GM12878 (cell line): Measurements from ENCODE around the gene FAT1. TPM values are rescaled to one million over a fixed set of nuclear protein-coding genes. Genes with fewer than 3 reads are reported as not detected.

Experiments used
- ATAC-seq: fragments of 200-7000 bp; cut with Tn5 transposase; 3 replicates; pipeline ENCODE4 v1.9.1; 2020; ENCODE audit warnings: mild to moderate bottlenecking, moderate library complexity
- BruUV-seq: library from RNA; stranded (reverse); fragments of 400-500 nt; replicated peaks from 2 replicates; lab custom pipeline; 2021; lab: Mats Ljungman, UMichigan
- CTCF ChIA-PET: fragments of 300-600 bp; sonication (Branson Sonifier 250); formaldehyde crosslinking; extraction: SDS; loops from one replicate; lab custom pipeline; 2021; ENCODE audit warnings: inconsistent platforms; lab: Yijun Ruan, JAX
- POLR2A ChIA-PET: fragments of 350-600 bp; formaldehyde crosslinking; extraction: SDS; loops from one replicate; lab custom pipeline; 2021; ENCODE audit warnings: inconsistent platforms; lab: Charles Lee
- RAD21 ChIA-PET: fragments of 300-600 bp; sonication (Branson Sonifier 250); formaldehyde crosslinking; loops from one replicate; lab custom pipeline; 2023; ENCODE audit warnings: antibody characterized with exemption; ENCODE audit not compliant: unreplicated experiment; lab: Charles Lee
- SMC1A ChIA-PET: fragments of 300-600 bp; sonication (Branson Sonifier 250); formaldehyde crosslinking; loops from one replicate; lab custom pipeline; 2023; ENCODE audit not compliant: unreplicated experiment, uncharacterized antibody; lab: Charles Lee
- DNase-seq: peaks from one replicate; pipeline ENCODE4 v3.0.0-alpha.2; 2011; ENCODE audit warnings: low read depth, low spot score
- FAIRE-seq: peaks from 3 replicates; lab custom pipeline; 2011; peaks lifted over from hg19 to GRCh38; lab: Jason Lieb, UNC
- H2AFZ ChIP-seq: 2 replicates; pipeline ENCODE4 v1.6.0; 2011; ENCODE audit warnings: low read depth, low read length, control low read depth; ENCODE audit not compliant: control insufficient read depth
- H3K27ac ChIP-seq: 2 replicates; pipeline ENCODE4 v1.5.1; 2011; ENCODE audit warnings: control low read depth; ENCODE audit not compliant: control insufficient read depth, insufficient read depth
- H3K27me3 ChIP-seq, 2 experiments: replicated peaks in 1 of 2; 2 replicates each; pipeline versions ENCODE4 v1.6.0 to v1.6.1; 2011; ENCODE audit warnings: low read length in 1 of 2; ENCODE audit not compliant: control insufficient read depth in 2 of 2, insufficient read depth in 2 of 2
- H3K36me3 ChIP-seq, 2 experiments: 2 replicates each; pipeline ENCODE4 v1.5.1; 2011; ENCODE audit warnings: low read length in 1 of 2; ENCODE audit not compliant: control insufficient read depth in 2 of 2, insufficient read depth in 2 of 2
- H3K4me1 ChIP-seq: 2 replicates; pipeline ENCODE4 v1.6.1; 2011; ENCODE audit warnings: mild to moderate bottlenecking, low read length, moderate library complexity, mixed read lengths; ENCODE audit not compliant: control insufficient read depth, insufficient read depth
- H3K4me2 ChIP-seq: 2 replicates; pipeline ENCODE4 v1.6.0; 2011; ENCODE audit warnings: control low read depth; ENCODE audit not compliant: control insufficient read depth, insufficient read depth
- H3K4me3 ChIP-seq: fragments of 200-600 bp; sonication (generic); 2 replicates; pipeline ENCODE4 v1.5.1; 2016
- H3K79me2 ChIP-seq: 2 replicates; pipeline ENCODE4 v1.6.0; 2011; ENCODE audit warnings: low read length; ENCODE audit not compliant: control insufficient read depth, insufficient read depth
- H3K9ac ChIP-seq: 2 replicates; pipeline ENCODE4 v1.8.0; 2011; ENCODE audit warnings: low read length, control low read depth, mixed read lengths; ENCODE audit not compliant: control insufficient read depth, insufficient read depth
- H3K9me3 ChIP-seq: replicated peaks from 3 replicates; pipeline ENCODE4 v1.5.1; 2011; ENCODE audit warnings: mild to moderate bottlenecking, low read length; ENCODE audit not compliant: control insufficient read depth, insufficient read depth
- H4K20me1 ChIP-seq: 2 replicates; pipeline ENCODE4 v1.6.0; 2011; ENCODE audit not compliant: control insufficient read depth, insufficient read depth
- HCFC1 ChIP-seq: fragments of 150-350 bp; IDR thresholded peaks from 2 replicates; pipeline ENCODE4 v1.6.1; 2014; ENCODE audit warnings: low read length
- JUNB ChIP-seq: IDR thresholded peaks from 2 replicates; pipeline ENCODE4 v1.6.1; 2016; ENCODE audit warnings: antibody characterized with exemption, mild to moderate bottlenecking
- PAX8 ChIP-seq: fragments of 450-650 bp; IDR thresholded peaks from 2 replicates; pipeline ENCODE4 v1.6.1; 2017; ENCODE audit warnings: mild to moderate bottlenecking, moderate library complexity
- RAD21 ChIP-seq: IDR thresholded peaks from 2 replicates; pipeline ENCODE4 v1.6.1; 2011; ENCODE audit warnings: mild to moderate bottlenecking, low read depth, low read length, moderate library complexity; ENCODE audit not compliant: insufficient read depth
- RUNX3 ChIP-seq: IDR thresholded peaks from 2 replicates; pipeline ENCODE4 v1.6.1; 2012; ENCODE audit warnings: low read length, inconsistent platforms
- SIX5 ChIP-seq: IDR thresholded peaks from 2 replicates; pipeline ENCODE4 v1.6.1; 2011; ENCODE audit warnings: mild to moderate bottlenecking, low read depth, low read length, moderate library complexity; ENCODE audit not compliant: severe bottlenecking
- SRF ChIP-seq, 2 experiments: IDR thresholded peaks; 2 replicates each; pipeline ENCODE4 v1.6.1; 2011; ENCODE audit warnings: low read depth in 2 of 2, low read length in 2 of 2, mild to moderate bottlenecking in 1 of 2, moderate library complexity in 1 of 2
- WGBS: methylation state at CpG from one replicate; pipeline ENCODE4 v1.1.6; 2016; ENCODE audit warnings: low lambda C conversion rate; ENCODE audit not compliant: insufficient replicate concordance, insufficient coverage; ENCODE audit errors: missing lambda C conversion rate; 5-methylcytosine and 5-hydroxymethylcytosine counted together
- in situ Hi-C: fragments of 300-500 bp; cut with MboI; formaldehyde crosslinking; loops from 9 replicates; pipeline ENCODE4 v1.14.3; 2018; ENCODE audit warnings: mixed read lengths
- intact Hi-C: fragments of 100-400 bp; cut with micrococcal nuclease; formaldehyde crosslinking; loops from one replicate; pipeline ENCODE4 v1.14.2; 2022; ENCODE audit not compliant: unreplicated experiment
- polyA plus RNA-seq, 11 experiments: library from polyadenylated mRNA; depleted of rRNA in 4 of 11; unstranded in 6 of 11; stranded (reverse) in 5 of 11; fragments of >200 nt; fragmentation: Nextera tagmentation in 4 of 11; fragmentation: Illumina TruSeq in 1 of 11; extraction: Ambion mirVana in 4 of 11; extraction: Trizol in 1 of 11; gene quantifications; 1 replicate in 1 of 11; 2 replicates in 10 of 11; pipeline versions ENCODE4 v1.2.1 to v1.2.3, GENCODE V29; 2011 to 2016; ENCODE audit warnings: inconsistent platforms in 2 of 11, missing spikeins in 2 of 11, low read depth in 1 of 11
- total RNA-seq, 4 experiments: library from RNA; depleted of rRNA in 3 of 4; stranded (reverse); fragments of >200 nt in 3 of 4; fragmentation: Illumina TruSeq in 1 of 4; extraction: Trizol in 1 of 4; gene quantifications; 2 replicates each; pipeline versions ENCODE4 v1.2.1 to v1.2.3, GENCODE V29; 2013 to 2021
- TF ChIP-seq, protein P1 (sequence below): IDR thresholded peaks from 2 replicates; pipeline ENCODE4 v1.6.1; 2012; ENCODE audit warnings: low read depth, low read length, improper control_type of control experiment
- TF ChIP-seq, protein P2 (sequence below), 3 experiments: IDR thresholded peaks in 2 of 3; conservative IDR thresholded peaks in 1 of 3; 2 replicates each; pipeline ENCODE4 v1.5.1; 2011; ENCODE audit warnings: low read depth in 3 of 3, low read length in 3 of 3, mild to moderate bottlenecking in 3 of 3, control low read depth in 2 of 3, moderate library complexity in 2 of 3, inconsistent platforms in 1 of 3, mixed read lengths in 1 of 3; ENCODE audit not compliant: control insufficient read depth in 2 of 3, insufficient read depth in 1 of 3; ENCODE audit errors: extremely low read depth in 1 of 3
- TF ChIP-seq, protein P3 (sequence below): IDR thresholded peaks from 2 replicates; pipeline ENCODE4 v1.6.1; 2011; ENCODE audit warnings: low read depth, low read length, improper control_type of control experiment, borderline replicate concordance

FAT1 gene
- total and polyA plus RNA-seq, 10 of the 15 experiments (the other 5 are each of a cell fraction or from before 2014, with no cell fraction given), result 0.04 to 11.8 (median 0.11) TPM; not detected in 1

DNA sequence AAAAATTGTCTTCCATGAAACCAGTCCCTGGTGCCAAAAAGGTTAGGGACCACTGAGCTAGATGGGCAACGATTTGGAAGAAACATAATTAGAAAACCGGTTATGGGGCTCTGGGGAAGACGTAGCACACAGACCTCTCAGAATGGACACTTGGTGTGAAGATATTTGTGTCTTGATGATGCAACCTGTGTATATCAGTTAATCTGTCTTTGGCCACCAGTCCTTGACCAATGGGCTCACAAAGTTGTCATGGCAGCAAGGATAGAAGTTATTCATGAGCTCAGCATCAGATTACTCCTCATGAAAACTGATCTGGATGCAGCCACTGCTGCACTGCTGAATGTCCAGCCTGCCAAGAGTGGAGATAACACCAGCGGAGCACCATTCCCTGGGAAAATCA lies 181.9 kb downstream of the FAT1 start:
- 21% methylated on average over 4 of the region's 4 CpGs for WGBS
- Histone ChIP-seq H3K4me3 (no peak overlapping the region), H3K27ac (no peak overlapping the region), H3K4me2 (no peak overlapping the region), H3K79me2 (no peaks in the 10 kb centered on the region), H3K9me3 (no peaks in the 10 kb centered on the region; the same call in 2 of the 3 replicates), H3K9ac (no peak overlapping the region), H3K4me1 (no peaks in the 10 kb centered on the region)
- RAD21 ChIA-PET, result no interaction called here
- intact Hi-C loops (no loop called here), in situ Hi-C loops (no loop called here)
- POLR2A ChIA-PET, result no interaction called here
- BruUV-seq, result no TSS peak
- CTCF ChIA-PET, result no interaction called here
- SMC1A ChIA-PET, result no interaction called here
- DNase-seq, result no peak
- TF ChIP-seq JUNB, result no peak
- TF ChIP-seq RAD21, result no peak
- TF ChIP-seq, protein P1, sequence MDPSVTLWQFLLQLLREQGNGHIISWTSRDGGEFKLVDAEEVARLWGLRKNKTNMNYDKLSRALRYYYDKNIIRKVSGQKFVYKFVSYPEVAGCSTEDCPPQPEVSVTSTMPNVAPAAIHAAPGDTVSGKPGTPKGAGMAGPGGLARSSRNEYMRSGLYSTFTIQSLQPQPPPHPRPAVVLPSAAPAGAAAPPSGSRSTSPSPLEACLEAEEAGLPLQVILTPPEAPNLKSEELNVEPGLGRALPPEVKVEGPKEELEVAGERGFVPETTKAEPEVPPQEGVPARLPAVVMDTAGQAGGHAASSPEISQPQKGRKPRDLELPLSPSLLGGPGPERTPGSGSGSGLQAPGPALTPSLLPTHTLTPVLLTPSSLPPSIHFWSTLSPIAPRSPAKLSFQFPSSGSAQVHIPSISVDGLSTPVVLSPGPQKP, result no peak
- TF ChIP-seq, all 136 proteins: peak for 0
- no peaks in the 10 kb centered on the region for H3K36me3 ChIP-seq
- H4K20me1 ChIP-seq, result no peaks in the 10 kb centered on the region
- FAIRE-seq (no peak), ATAC-seq (no peak)
- H2AFZ ChIP-seq, result no peak overlapping the region
- H3K27me3 ChIP-seq, result no peaks in the 10 kb centered on the region

DNA sequence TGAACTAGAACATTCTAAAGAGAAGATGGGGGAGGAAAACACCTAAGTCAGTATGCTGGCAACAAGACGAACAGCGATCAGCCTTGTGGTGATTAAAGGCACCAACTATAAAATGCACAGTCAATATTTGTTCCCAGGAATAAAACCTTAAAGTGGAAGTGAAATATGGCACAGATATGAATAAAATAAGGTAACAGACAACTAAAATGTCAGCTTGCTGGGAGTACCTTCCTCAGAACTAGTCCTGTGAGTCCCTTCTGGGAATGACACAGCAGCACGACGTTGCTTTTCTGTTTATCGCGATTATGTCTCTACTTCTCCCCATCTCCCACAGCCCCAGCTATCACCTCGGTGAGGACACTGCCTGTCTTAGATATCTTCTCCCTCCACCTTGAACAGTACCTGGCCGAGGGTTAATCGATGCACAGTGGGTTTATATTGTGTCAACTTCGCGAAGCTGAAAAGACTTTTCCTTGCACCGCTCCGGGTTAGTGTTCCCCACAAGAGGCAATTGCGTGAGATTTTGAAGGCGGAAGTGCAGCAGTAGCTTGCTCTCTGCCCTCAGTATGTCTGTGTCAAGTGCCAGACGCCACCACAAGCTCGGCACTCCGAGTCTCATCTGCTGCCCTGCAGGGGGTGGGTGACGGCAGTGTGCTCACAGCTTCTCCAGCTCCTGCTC lies 185.7 kb downstream of the FAT1 start:
- 48% methylated on average over 19 of the region's 19 CpGs for WGBS
- no peaks in the 10 kb centered on the region for H3K36me3 ChIP-seq
- no peak overlapping the region for H3K9ac ChIP-seq
- no peaks in the 10 kb centered on the region for H3K4me1 ChIP-seq
- BruUV-seq, result no TSS peak
- ChIA-PET RAD21 (no interaction called here), CTCF (interaction anchor here (0.7 kb wide), 1 partner anchor 243 kb away, joined by 3 read pairs; no protein-coding TSS in a partner anchor), POLR2A (no interaction called here), SMC1A (no interaction called here)
- no peak overlapping the region for H3K27ac ChIP-seq
- H3K4me3 ChIP-seq, result no peak overlapping the region
- FAIRE-seq, result no peak
- DNase-seq, result no peak
- in situ Hi-C loops (no loop called here), intact Hi-C loops (no loop called here)
- no peak overlapping the region for H2AFZ ChIP-seq
- no peak for ATAC-seq
- no peaks in the 10 kb centered on the region for H3K27me3 ChIP-seq
- no peak overlapping the region for H3K4me2 ChIP-seq
- no peaks in the 10 kb centered on the region for H4K20me1 ChIP-seq
- no peaks in the 10 kb centered on the region; the same call in 2 of the 3 replicates for H3K9me3 ChIP-seq
- no peaks in the 10 kb centered on the region for H3K79me2 ChIP-seq
- TF ChIP-seq PAX8 (no peak), SIX5 (no peak), SRF (IDR thresholded peaks at IDR 0.05; ENCODE audit: low read depth in 2 of 2, low read length in 2 of 2) (no peak), RUNX3 (no peak), HCFC1 (no peak)
- TF ChIP-seq, protein P2, sequence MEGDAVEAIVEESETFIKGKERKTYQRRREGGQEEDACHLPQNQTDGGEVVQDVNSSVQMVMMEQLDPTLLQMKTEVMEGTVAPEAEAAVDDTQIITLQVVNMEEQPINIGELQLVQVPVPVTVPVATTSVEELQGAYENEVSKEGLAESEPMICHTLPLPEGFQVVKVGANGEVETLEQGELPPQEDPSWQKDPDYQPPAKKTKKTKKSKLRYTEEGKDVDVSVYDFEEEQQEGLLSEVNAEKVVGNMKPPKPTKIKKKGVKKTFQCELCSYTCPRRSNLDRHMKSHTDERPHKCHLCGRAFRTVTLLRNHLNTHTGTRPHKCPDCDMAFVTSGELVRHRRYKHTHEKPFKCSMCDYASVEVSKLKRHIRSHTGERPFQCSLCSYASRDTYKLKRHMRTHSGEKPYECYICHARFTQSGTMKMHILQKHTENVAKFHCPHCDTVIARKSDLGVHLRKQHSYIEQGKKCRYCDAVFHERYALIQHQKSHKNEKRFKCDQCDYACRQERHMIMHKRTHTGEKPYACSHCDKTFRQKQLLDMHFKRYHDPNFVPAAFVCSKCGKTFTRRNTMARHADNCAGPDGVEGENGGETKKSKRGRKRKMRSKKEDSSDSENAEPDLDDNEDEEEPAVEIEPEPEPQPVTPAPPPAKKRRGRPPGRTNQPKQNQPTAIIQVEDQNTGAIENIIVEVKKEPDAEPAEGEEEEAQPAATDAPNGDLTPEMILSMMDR (IDR thresholded peaks at IDR 0.05 in 2 of 3, conservative IDR thresholded peaks at IDR 0.05 in 1 of 3; ENCODE audit: control insufficient read depth in 2 of 3, extremely low read depth in 1 of 3, insufficient read depth in 1 of 3, low read depth in 3 of 3, low read length in 3 of 3), result no peak
- TF ChIP-seq, protein P3, sequence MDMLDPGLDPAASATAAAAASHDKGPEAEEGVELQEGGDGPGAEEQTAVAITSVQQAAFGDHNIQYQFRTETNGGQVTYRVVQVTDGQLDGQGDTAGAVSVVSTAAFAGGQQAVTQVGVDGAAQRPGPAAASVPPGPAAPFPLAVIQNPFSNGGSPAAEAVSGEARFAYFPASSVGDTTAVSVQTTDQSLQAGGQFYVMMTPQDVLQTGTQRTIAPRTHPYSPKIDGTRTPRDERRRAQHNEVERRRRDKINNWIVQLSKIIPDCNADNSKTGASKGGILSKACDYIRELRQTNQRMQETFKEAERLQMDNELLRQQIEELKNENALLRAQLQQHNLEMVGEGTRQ, result no peak
